ENCODE results near the gene ATG2A.

DNA sequence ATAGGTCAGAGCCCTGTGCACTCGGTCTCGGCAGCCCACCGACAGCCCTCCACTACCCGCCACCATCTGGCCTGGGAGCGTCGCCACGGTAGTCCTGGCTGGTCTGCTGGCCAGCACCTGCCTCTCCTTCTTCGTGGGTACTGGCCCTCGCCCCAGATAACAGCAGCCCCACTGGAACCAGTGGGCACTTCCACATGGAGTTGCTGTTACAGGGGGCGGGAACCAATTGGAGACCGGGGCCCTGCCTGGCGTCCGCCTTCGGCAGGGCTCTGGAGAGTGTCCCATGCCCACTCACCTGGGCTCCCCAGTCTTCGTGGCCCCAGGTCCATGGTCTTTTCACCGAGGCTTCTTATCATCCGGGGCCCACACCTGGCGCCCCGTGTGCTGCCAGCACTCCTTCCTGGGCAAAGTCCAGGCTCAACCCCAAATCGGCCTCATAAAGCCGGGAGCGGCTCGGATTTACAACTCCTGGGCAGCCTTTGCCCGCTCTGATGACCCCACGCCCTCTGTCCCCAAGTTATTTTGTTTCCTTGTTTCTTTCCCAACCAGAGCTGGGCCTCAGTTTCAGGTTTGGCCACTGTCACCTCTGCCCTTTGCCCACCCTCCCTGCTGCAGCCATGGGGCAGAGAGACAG is 25.7 kb downstream of the ATG2A start:
- TF ChIP-seq POLR2A (IDR thresholded peaks at IDR 0.05) (no peak), POLR2AphosphoS5 (IDR thresholded peaks at IDR 0.05) (no peak), EP300 (IDR thresholded peaks at IDR 0.05) (no peak)
- TF ChIP-seq, protein P1, sequence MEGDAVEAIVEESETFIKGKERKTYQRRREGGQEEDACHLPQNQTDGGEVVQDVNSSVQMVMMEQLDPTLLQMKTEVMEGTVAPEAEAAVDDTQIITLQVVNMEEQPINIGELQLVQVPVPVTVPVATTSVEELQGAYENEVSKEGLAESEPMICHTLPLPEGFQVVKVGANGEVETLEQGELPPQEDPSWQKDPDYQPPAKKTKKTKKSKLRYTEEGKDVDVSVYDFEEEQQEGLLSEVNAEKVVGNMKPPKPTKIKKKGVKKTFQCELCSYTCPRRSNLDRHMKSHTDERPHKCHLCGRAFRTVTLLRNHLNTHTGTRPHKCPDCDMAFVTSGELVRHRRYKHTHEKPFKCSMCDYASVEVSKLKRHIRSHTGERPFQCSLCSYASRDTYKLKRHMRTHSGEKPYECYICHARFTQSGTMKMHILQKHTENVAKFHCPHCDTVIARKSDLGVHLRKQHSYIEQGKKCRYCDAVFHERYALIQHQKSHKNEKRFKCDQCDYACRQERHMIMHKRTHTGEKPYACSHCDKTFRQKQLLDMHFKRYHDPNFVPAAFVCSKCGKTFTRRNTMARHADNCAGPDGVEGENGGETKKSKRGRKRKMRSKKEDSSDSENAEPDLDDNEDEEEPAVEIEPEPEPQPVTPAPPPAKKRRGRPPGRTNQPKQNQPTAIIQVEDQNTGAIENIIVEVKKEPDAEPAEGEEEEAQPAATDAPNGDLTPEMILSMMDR (IDR thresholded peaks at IDR 0.05), result no peak
